OCI-LY1 (cell line): ENCODE data around the gene ZNF771.

Source experiments
- CTCF ChIP-seq: fragments of 200-600 bp; sonication (generic), shearing (Covaris generic); IDR thresholded peaks from 2 replicates; pipeline ENCODE4 v1.5.1; 2017; ENCODE audit warnings: mild to moderate bottlenecking, antibody characterized with exemption, low read length, moderate library complexity, mixed read lengths
- EZH2 ChIP-seq: fragments of 200-600 bp; sonication (generic), shearing (Covaris generic); IDR thresholded peaks from 2 replicates; pipeline ENCODE4 v1.8.0; 2017; ENCODE audit warnings: borderline replicate concordance, mixed run types, mild to moderate bottlenecking, antibody characterized with exemption, low read length, moderate library complexity, mixed read lengths

GRCh38 chr16:30438835-30439234, 31.4 kb downstream of the ZNF771 start:
- TF ChIP-seq CTCF (no peak), EZH2 (no peak)
